Measurements from ENCODE around the gene ARHGAP26.

ARHGAP26 gene

GRCh38 chr5:143116814-143117213 lies 346.6 kb downstream of the ARHGAP26 start:
- no peak for TF ChIP-seq POLR2AphosphoS5 (IDR thresholded peaks at IDR 0.05; ENCODE audit: low read depth, low read length)
- no peak for TF ChIP-seq TAF1 (IDR thresholded peaks at IDR 0.05; ENCODE audit: borderline replicate concordance, insufficient read depth, low read length)
- no peak for TF ChIP-seq REST (IDR thresholded peaks at IDR 0.05; ENCODE audit: insufficient read depth in 1 of 2, low read depth in 2 of 2, low read length in 2 of 2)
- no peak for TF ChIP-seq SIN3A (IDR thresholded peaks at IDR 0.05; ENCODE audit: borderline replicate concordance, insufficient read depth, low read length)
- TF ChIP-seq FOXP2 (optimal IDR thresholded peaks at IDR 0.05; ENCODE audit: borderline replicate concordance, extremely low read depth, extremely low read length, insufficient read depth): no peak

GRCh38 chr5:143117821-143118220 lies 347.6 kb downstream of the ARHGAP26 start:
- TF ChIP-seq POLR2AphosphoS5 (IDR thresholded peaks at IDR 0.05; ENCODE audit: low read depth, low read length): no peak
- no peak for TF ChIP-seq REST (IDR thresholded peaks at IDR 0.05; ENCODE audit: insufficient read depth in 1 of 2, low read depth in 2 of 2, low read length in 2 of 2)
- no peak for TF ChIP-seq FOXP2 (optimal IDR thresholded peaks at IDR 0.05; ENCODE audit: borderline replicate concordance, extremely low read depth, extremely low read length, insufficient read depth)
- TF ChIP-seq SIN3A (IDR thresholded peaks at IDR 0.05; ENCODE audit: borderline replicate concordance, insufficient read depth, low read length): no peak
- no peak for TF ChIP-seq TAF1 (IDR thresholded peaks at IDR 0.05; ENCODE audit: borderline replicate concordance, insufficient read depth, low read length)

GRCh38 chr5:143118222-143118621 lies 348.0 kb downstream of the ARHGAP26 start:
- TF ChIP-seq SIN3A (IDR thresholded peaks at IDR 0.05; ENCODE audit: borderline replicate concordance, insufficient read depth, low read length) (no peak), REST (IDR thresholded peaks at IDR 0.05; ENCODE audit: insufficient read depth in 1 of 2, low read depth in 2 of 2, low read length in 2 of 2) (no peak), FOXP2 (optimal IDR thresholded peaks at IDR 0.05; ENCODE audit: borderline replicate concordance, extremely low read depth, extremely low read length, insufficient read depth) (no peak), POLR2AphosphoS5 (IDR thresholded peaks at IDR 0.05; ENCODE audit: low read depth, low read length) (no peak), TAF1 (IDR thresholded peaks at IDR 0.05; ENCODE audit: borderline replicate concordance, insufficient read depth, low read length) (no peak)

- TF ChIP-seq POLR2AphosphoS5 (IDR thresholded peaks at IDR 0.05; ENCODE audit: low read depth, low read length) (no peak), FOXP2 (optimal IDR thresholded peaks at IDR 0.05; ENCODE audit: borderline replicate concordance, extremely low read depth, extremely low read length, insufficient read depth) (no peak), TAF1 (IDR thresholded peaks at IDR 0.05; ENCODE audit: borderline replicate concordance, insufficient read depth, low read length) (no peak), REST (IDR thresholded peaks at IDR 0.05; ENCODE audit: insufficient read depth in 1 of 2, low read depth in 2 of 2, low read length in 2 of 2) (no peak), SIN3A (IDR thresholded peaks at IDR 0.05; ENCODE audit: borderline replicate concordance, insufficient read depth, low read length) (no peak)
These were observed 349.2 kb downstream of the ARHGAP26 start for GRCh38 chr5:143119291-143119769.

Measured in PFSK-1 (cell line).